Endothelial cell of umbilical vein (primary cell): Measurements from ENCODE around the gene C5orf15. TPM values are rescaled to one million over a fixed set of nuclear protein-coding genes. Genes with fewer than 3 reads are reported as not detected.

Source experiments
- BruUV-seq: library from RNA; stranded (reverse); fragments of 400-500 nt; replicated peaks from 2 replicates; lab custom pipeline; 2021; lab: Mats Ljungman, UMichigan
- CTCF ChIA-PET: fragments of 300-600, 350-600 bp; sonication (Branson Sonifier 250); formaldehyde crosslinking; loops from one replicate; lab custom pipeline; 2021; ENCODE audit warnings: antibody characterized with exemption, inconsistent platforms; lab: Charles Lee
- POLR2A ChIA-PET: fragments of 300-600, 350-600 bp; sonication (Branson Sonifier 250); formaldehyde crosslinking; loops from one replicate; lab custom pipeline; 2021; ENCODE audit warnings: antibody characterized with exemption, inconsistent platforms; lab: Charles Lee
- DNase-seq: peaks from one replicate; pipeline ENCODE4 v3.0.0-alpha.2; 2011; ENCODE audit warnings: low read depth, low spot score
- FAIRE-seq: peaks from 2 replicates; lab custom pipeline; 2011; peaks lifted over from hg19 to GRCh38; lab: Jason Lieb, UNC
- H2AFZ ChIP-seq: 2 replicates; pipeline ENCODE4 v1.6.0; 2012; ENCODE audit warnings: low read depth, low read length, control low read depth, inconsistent platforms
- H3K27ac ChIP-seq: 2 replicates; pipeline ENCODE4 v1.5.1; 2011; ENCODE audit warnings: low read depth, mild to moderate bottlenecking, control low read depth, low read length, moderate library complexity; ENCODE audit not compliant: insufficient read depth
- H3K27me3 ChIP-seq, 2 experiments: 2 replicates each; pipeline versions ENCODE4 v1.6.0 to v1.6.1; 2011; ENCODE audit warnings: low read length in 2 of 2, mixed read lengths in 1 of 2; ENCODE audit not compliant: control insufficient read depth in 2 of 2, insufficient read depth in 2 of 2
- H3K36me3 ChIP-seq, 2 experiments: 2 replicates in 1 of 2; 3 replicates in 1 of 2; pipeline ENCODE4 v1.5.1; 2011; ENCODE audit warnings: low read length in 2 of 2, mild to moderate bottlenecking in 1 of 2, moderate library complexity in 1 of 2; ENCODE audit not compliant: control insufficient read depth in 2 of 2, insufficient read depth in 2 of 2; ENCODE audit errors: extremely low read depth in 1 of 2
- H3K4me1 ChIP-seq: 3 replicates; pipeline ENCODE4 v1.5.1; 2011; ENCODE audit warnings: mild to moderate bottlenecking, low read length; ENCODE audit not compliant: control insufficient read depth, insufficient read depth; ENCODE audit errors: extremely low read depth
- H3K4me2 ChIP-seq: 2 replicates; pipeline ENCODE4 v1.6.1; 2011; ENCODE audit warnings: low read length, control low read depth, mixed read lengths; ENCODE audit not compliant: insufficient read depth
- H3K4me3 ChIP-seq, 3 experiments: fragments of 200-600 bp in 1 of 3; sonication (generic), shearing (Covaris generic) in 1 of 3; replicated peaks in 1 of 3; 2 replicates each; pipeline ENCODE4 v1.5.1; 2011 to 2016; ENCODE audit warnings: control low read depth in 3 of 3, low read length in 3 of 3, mild to moderate bottlenecking in 2 of 3, inconsistent platforms in 1 of 3, low read depth in 1 of 3, moderate library complexity in 1 of 3; ENCODE audit not compliant: insufficient read depth in 1 of 3
- H3K79me2 ChIP-seq: 2 replicates; pipeline ENCODE4 v1.6.0; 2012; ENCODE audit warnings: low read length, inconsistent platforms; ENCODE audit not compliant: control insufficient read depth, insufficient read depth
- H3K9ac ChIP-seq: replicated peaks from 2 replicates; pipeline ENCODE3; 2011; ENCODE audit warnings: low read length, control low read depth; ENCODE audit not compliant: insufficient read depth; ENCODE audit errors: extremely low read depth
- H3K9me1 ChIP-seq: replicated peaks from 3 replicates; pipeline ENCODE4 v1.6.0; 2011; ENCODE audit warnings: mild to moderate bottlenecking, low read length; ENCODE audit not compliant: control insufficient read depth, insufficient read depth; ENCODE audit errors: extremely low read depth
- H3K9me3 ChIP-seq: replicated peaks from 2 replicates; pipeline ENCODE4 v1.5.1; 2012; ENCODE audit warnings: low read length, inconsistent platforms; ENCODE audit not compliant: control insufficient read depth, insufficient read depth
- H4K20me1 ChIP-seq: replicated peaks from 2 replicates; pipeline ENCODE3; 2011; ENCODE audit warnings: mild to moderate bottlenecking, low read length; ENCODE audit not compliant: control insufficient read depth, insufficient read depth; ENCODE audit errors: extremely low read depth
- CTCF ChIP-seq, 2 donors: IDR thresholded peaks; 1 replicate in 1 of 2; 2 replicates in 1 of 2; pipeline ENCODE4 v1.5.1; 2011; ENCODE audit warnings: low read length in 2 of 2, mild to moderate bottlenecking in 2 of 2, moderate library complexity in 2 of 2, control low read depth in 1 of 2, inconsistent platforms in 1 of 2, low read depth in 1 of 2; ENCODE audit not compliant: insufficient read depth in 1 of 2; ENCODE audit errors: extremely low read depth in 1 of 2
- EZH2 ChIP-seq: IDR thresholded peaks from 2 replicates; pipeline ENCODE4 v1.6.1; 2012; ENCODE audit warnings: borderline replicate concordance, low read depth, mild to moderate bottlenecking, moderate library complexity, low read length, inconsistent platforms; ENCODE audit not compliant: severe bottlenecking
- FOS ChIP-seq: IDR thresholded peaks from 2 replicates; pipeline ENCODE4 v1.6.1; 2011; ENCODE audit warnings: mild to moderate bottlenecking, low read length, moderate library complexity, borderline replicate concordance; ENCODE audit not compliant: insufficient read depth
- GATA2 ChIP-seq: IDR thresholded peaks from 2 replicates; pipeline ENCODE4 v1.7.0; 2011; ENCODE audit warnings: low read depth, mild to moderate bottlenecking, moderate library complexity, mixed read lengths, low read length; ENCODE audit not compliant: insufficient read length, insufficient read depth
- JUN ChIP-seq: IDR thresholded peaks from 2 replicates; pipeline ENCODE4 v1.6.1; 2011; ENCODE audit warnings: borderline replicate concordance, low read depth; ENCODE audit not compliant: insufficient read length, insufficient read depth
- MAX ChIP-seq: IDR thresholded peaks from 2 replicates; pipeline ENCODE4 v1.6.1; 2011; ENCODE audit not compliant: insufficient read depth, insufficient read length
- MYC ChIP-seq: IDR thresholded peaks from one replicate; pipeline ENCODE4 v1.6.1; 2011; ENCODE audit warnings: mild to moderate bottlenecking, low read depth, low read length
- POLR2A ChIP-seq: IDR thresholded peaks from 2 replicates; pipeline ENCODE4 v1.6.1; 2012; ENCODE audit warnings: low read depth, mild to moderate bottlenecking, control low read depth, low read length
- POLR2AphosphoS5 ChIP-seq: IDR thresholded peaks from 2 replicates; pipeline ENCODE4 v1.6.1; 2012; ENCODE audit warnings: low read depth, mild to moderate bottlenecking, control low read depth, low read length, moderate library complexity; ENCODE audit not compliant: insufficient read depth
- dilution Hi-C: fragments of 300-500 bp; cut with MboI; formaldehyde crosslinking; loops from one replicate; pipeline ENCODE4 v1.15.0; 2019; ENCODE audit warnings: low sequenced_read_pairs; ENCODE audit not compliant: extremely low pct_ligation_motif_present
- intact Hi-C: fragments of 100-400 bp; cut with micrococcal nuclease; formaldehyde crosslinking; loops from one replicate; pipeline ENCODE4 v1.10.0; 2022
- polyA plus RNA-seq, 4 experiments: library from polyadenylated mRNA; depleted of rRNA in 3 of 4; stranded (reverse) in 3 of 4; unstranded in 1 of 4; fragments of >200 nt; gene quantifications; 2 replicates each; pipeline versions ENCODE4 v1.2.1 to v1.2.3, GENCODE V29; 2011 to 2012; ENCODE audit warnings: missing spikeins in 1 of 4
- total RNA-seq: library from RNA; stranded (reverse); gene quantifications from 2 replicates; pipeline ENCODE4 v1.2.3, GENCODE V29; 2021

The C5orf15 gene
- total and polyA plus RNA-seq, 2 donors (not counting 3 experiments of a cell fraction or from before 2014, with no cell fraction given), result 25.3 to 45.4 TPM

GRCh38 chr5:133945568-133945967 lies 22.9 kb downstream of the C5orf15 start:
- Histone ChIP-seq H3K4me1 (no peaks in the 10 kb centered on the region), H3K9ac (no peak overlapping the region), H3K27ac (no peak overlapping the region), H4K20me1 (no peaks in the 10 kb centered on the region), H3K27me3 (no peaks in the 10 kb centered on the region), H2AFZ (no peak overlapping the region), H3K79me2 (no peaks in the 10 kb centered on the region), H3K36me3 (no peaks in the 10 kb centered on the region), H3K4me3 (no peak overlapping the region), H3K4me2 (no peak overlapping the region), H3K9me1 (no peaks in the 10 kb centered on the region), H3K9me3 (no peaks in the 10 kb centered on the region)
- intact Hi-C loops (loop anchor here (2.0 kb wide), 1 partner anchor 77 kb away; no protein-coding TSS in a partner anchor), dilution Hi-C loops (no loop called here)
- ChIA-PET CTCF (interaction anchor here (0.9 to 2.2 kb wide), 9 partner anchors 7 to 835 kb away, joined by 3 to 31 read pairs (median 6); no protein-coding TSS in a partner anchor), POLR2A (no interaction called here)
- FAIRE-seq (no peak), DNase-seq (no peak)
- no peak for TF ChIP-seq CTCF (IDR thresholded peaks at IDR 0.05; ENCODE audit: extremely low read depth in 1 of 2, insufficient read depth in 1 of 2, low read depth in 1 of 2, low read length in 2 of 2)
- TF ChIP-seq POLR2AphosphoS5, result no peak
- no peak for TF ChIP-seq FOS
- no peak for TF ChIP-seq MAX
- TF ChIP-seq MYC, result no peak
- TF ChIP-seq POLR2A, result no peak
- no peak for TF ChIP-seq JUN
- no peak for TF ChIP-seq GATA2
- no peak for TF ChIP-seq EZH2
- no TSS peak for BruUV-seq
